Activated CD4-positive, alpha-beta T cell treated with anti-CD3 and anti-CD28 coated beads for 4 hours (primary cell): ENCODE results near the gene LOXL3.

Experiments
- DNase-seq, 2 donors: peaks; one replicate each; pipeline ENCODE4 v3.0.0-alpha.2; 2020

LOXL3 gene

GRCh38 chr2:74504591-74504990, 49.2 kb downstream of the LOXL3 start:
- DNase-seq: no peak

GRCh38 chr2:74503506-74504475, 50.0 kb downstream of the LOXL3 start:
- no peak for DNase-seq

GRCh38 chr2:74502720-74503505, 50.8 kb downstream of the LOXL3 start:
- DNase-seq: peak in 1 of 2 donors; percentile 27

GRCh38 chr2:74502147-74502719, 51.5 kb downstream of the LOXL3 start:
- DNase-seq: no peak

GRCh38 chr2:74501335-74502071, 52.2 kb downstream of the LOXL3 start:
- DNase-seq: no peak

- no peak for DNase-seq
Observed at GRCh38 chr2:74500578-74500946, 53.2 kb downstream of the LOXL3 start.

- DNase-seq: no peak
Observed at GRCh38 chr2:74499940-74500577, 53.7 kb downstream of the LOXL3 start.

- DNase-seq: no peak
Observed at GRCh38 chr2:74499267-74499939, 54.3 kb downstream of the LOXL3 start, which contains the start of gene LBX2. Gene LBX2 (minus strand): TSS chr2:74499603. CDS start chr2:74499537, 66 bp downstream.

GRCh38 chr2:74498500-74499266, 55.1 kb downstream of the LOXL3 start:
- DNase-seq: no peak

- no peak for DNase-seq
Observed at GRCh38 chr2:74497777-74498499, 55.8 kb downstream of the LOXL3 start.

GRCh38 chr2:74496997-74497776, 56.6 kb downstream of the LOXL3 start:
- DNase-seq: no peak

GRCh38 chr2:74495440-74495839, 58.3 kb downstream of the LOXL3 start:
- DNase-seq: no peak

- no peak for DNase-seq
Observed at GRCh38 chr2:74493546-74493945, 60.2 kb downstream of the LOXL3 start.

GRCh38 chr2:74491648-74492544, 61.8 kb downstream of the LOXL3 start:
- DNase-seq: no peak

GRCh38 chr2:74489906-74490305, 63.8 kb downstream of the LOXL3 start:
- no peak for DNase-seq

GRCh38 chr2:74488643-74489481, 64.9 kb downstream of the LOXL3 start:
- no peak for DNase-seq

- no peak for DNase-seq
Observed at GRCh38 chr2:74486141-74486540, 67.6 kb downstream of the LOXL3 start.
